Stimulated activated naive CD8-positive, alpha-beta T cell treated with anti-CD3 and anti-CD28 coated beads, Interleukin-15, Interleukin-2, amounts not matched to agents 100 ng/mL and 50 ng/mL, for 24 hours (primary cell): ENCODE data around the gene NOS1AP.
"Not testable (repeated sequence)": the region's sequence is repeated elsewhere in the genome, so short reads cannot be mapped to it uniquely, and the experiment has no call there.

Experiments
- H3K27ac Mint-ChIP-seq: one replicate; pipeline ENCODE4 v1.8.0; 2021; ENCODE audit warnings: mild to moderate bottlenecking, mixed read lengths
- H3K27me3 Mint-ChIP-seq: one replicate; pipeline ENCODE4 v1.8.0; 2021; ENCODE audit warnings: mixed read lengths
- H3K36me3 Mint-ChIP-seq: one replicate; pipeline ENCODE4 v1.8.0; 2021; ENCODE audit warnings: low read depth, mixed read lengths
- H3K4me1 Mint-ChIP-seq: one replicate; pipeline ENCODE4 v1.8.0; 2021; ENCODE audit warnings: low read depth, mixed read lengths
- H3K4me3 Mint-ChIP-seq: one replicate; pipeline ENCODE4 v1.8.0; 2021; ENCODE audit warnings: mild to moderate bottlenecking, mixed read lengths
- H3K9me3 Mint-ChIP-seq: one replicate; pipeline ENCODE4 v1.8.0; 2021; ENCODE audit warnings: mixed read lengths

Gene NOS1AP

GRCh38 chr1:162040001-162040400 is 29.5 kb upstream of the NOS1AP start:
- Mint-ChIP-seq H3K27ac (no peak overlapping the region), H3K27me3 (peaks cover 15% of the 10 kb centered on the region), H3K36me3 (no peaks in the 10 kb centered on the region), H3K4me3 (no peak overlapping the region), H3K4me1 (peaks cover 5% of the 10 kb centered on the region), H3K9me3 (no peaks in the 10 kb centered on the region)

GRCh38 chr1:162040657-162041056 is 28.8 kb upstream of the NOS1AP start:
- Mint-ChIP-seq H3K4me3 (no peak overlapping the region), H3K4me1 (no peaks in the 10 kb centered on the region), H3K27ac (no peak overlapping the region)

GRCh38 chr1:162042361-162042760 is 27.1 kb upstream of the NOS1AP start:
- peaks cover 19% of the 10 kb centered on the region for H3K27me3 Mint-ChIP-seq
- no peaks in the 10 kb centered on the region for H3K9me3 Mint-ChIP-seq
- H3K4me1 Mint-ChIP-seq: no peaks in the 10 kb centered on the region
- H3K4me3 Mint-ChIP-seq: no peak overlapping the region
- H3K36me3 Mint-ChIP-seq: no peaks in the 10 kb centered on the region
- H3K27ac Mint-ChIP-seq: no peak overlapping the region

More at GRCh38 chr1:162040657-162041056, 28.8 kb upstream of the NOS1AP start:
- Mint-ChIP-seq H3K36me3 (no peaks in the 10 kb centered on the region), H3K9me3 (no peaks in the 10 kb centered on the region), H3K27me3 (peaks cover 16% of the 10 kb centered on the region)

- Mint-ChIP-seq H3K9me3 (no peaks in the 10 kb centered on the region), H3K4me1 (no peaks in the 10 kb centered on the region), H3K36me3 (no peaks in the 10 kb centered on the region), H3K27me3 (peaks cover 11% of the 10 kb centered on the region), H3K27ac (no peak overlapping the region), H3K4me3 (no peak overlapping the region)
These were observed 22.6 kb upstream of the NOS1AP start for GRCh38 chr1:162046921-162047320.

- not testable (repeated sequence) for H3K27ac Mint-ChIP-seq
These were observed 15.5 kb upstream of the NOS1AP start for GRCh38 chr1:162053949-162054348.

GRCh38 chr1:162055062-162055461 is 14.4 kb upstream of the NOS1AP start:
- Mint-ChIP-seq H3K4me3 (no peak overlapping the region), H3K4me1 (no peaks in the 10 kb centered on the region), H3K27me3 (peaks cover 8% of the 10 kb centered on the region), H3K27ac (no peak overlapping the region), H3K36me3 (no peaks in the 10 kb centered on the region), H3K9me3 (no peaks in the 10 kb centered on the region)

More at GRCh38 chr1:162053949-162054348, 15.5 kb upstream of the NOS1AP start:
- not testable (repeated sequence) for H3K4me1 Mint-ChIP-seq, H3K9me3 Mint-ChIP-seq, H3K4me3 Mint-ChIP-seq, H3K36me3 Mint-ChIP-seq, H3K27me3 Mint-ChIP-seq

- peaks cover 8% of the 10 kb centered on the region for H3K27me3 Mint-ChIP-seq
- H3K36me3 Mint-ChIP-seq: no peaks in the 10 kb centered on the region
- no peaks in the 10 kb centered on the region for H3K9me3 Mint-ChIP-seq
- no peak overlapping the region for H3K27ac Mint-ChIP-seq
- H3K4me1 Mint-ChIP-seq: no peaks in the 10 kb centered on the region
- no peak overlapping the region for H3K4me3 Mint-ChIP-seq
These were observed 13.4 kb upstream of the NOS1AP start for GRCh38 chr1:162056043-162056442.

GRCh38 chr1:162056579-162056978 is 12.9 kb upstream of the NOS1AP start:
- H3K4me1 Mint-ChIP-seq: no peaks in the 10 kb centered on the region
- no peak overlapping the region for H3K27ac Mint-ChIP-seq
- no peaks in the 10 kb centered on the region for H3K36me3 Mint-ChIP-seq
- no peaks in the 10 kb centered on the region for H3K9me3 Mint-ChIP-seq
- no peak overlapping the region for H3K4me3 Mint-ChIP-seq
- peaks cover 8% of the 10 kb centered on the region for H3K27me3 Mint-ChIP-seq

- no peaks in the 10 kb centered on the region for H3K36me3 Mint-ChIP-seq
- H3K4me3 Mint-ChIP-seq: no peak overlapping the region
- no peaks in the 10 kb centered on the region for H3K9me3 Mint-ChIP-seq
- H3K27ac Mint-ChIP-seq: no peak overlapping the region
- H3K4me1 Mint-ChIP-seq: no peaks in the 10 kb centered on the region
- peaks cover 27% of the 10 kb centered on the region for H3K27me3 Mint-ChIP-seq
These were observed 9.8 kb upstream of the NOS1AP start for GRCh38 chr1:162059721-162060120.

GRCh38 chr1:162060314-162060713 is 9.2 kb upstream of the NOS1AP start:
- H3K27ac Mint-ChIP-seq: no peak overlapping the region
- no peaks in the 10 kb centered on the region for H3K36me3 Mint-ChIP-seq
- peaks cover 31% of the 10 kb centered on the region for H3K27me3 Mint-ChIP-seq
- H3K9me3 Mint-ChIP-seq: no peaks in the 10 kb centered on the region
- no peaks in the 10 kb centered on the region for H3K4me1 Mint-ChIP-seq
- no peak overlapping the region for H3K4me3 Mint-ChIP-seq

- peaks cover 37% of the 10 kb centered on the region for H3K27me3 Mint-ChIP-seq
- no peaks in the 10 kb centered on the region for H3K9me3 Mint-ChIP-seq
- H3K4me3 Mint-ChIP-seq: no peak overlapping the region
- no peaks in the 10 kb centered on the region for H3K36me3 Mint-ChIP-seq
- H3K4me1 Mint-ChIP-seq: no peaks in the 10 kb centered on the region
- no peak overlapping the region for H3K27ac Mint-ChIP-seq
These were observed 6.9 kb upstream of the NOS1AP start for GRCh38 chr1:162062542-162063015.

- Mint-ChIP-seq H3K27me3 (peaks cover 53% of the 10 kb centered on the region), H3K4me3 (no peak overlapping the region), H3K9me3 (no peaks in the 10 kb centered on the region), H3K27ac (no peak overlapping the region), H3K4me1 (no peaks in the 10 kb centered on the region), H3K36me3 (no peaks in the 10 kb centered on the region)
These were observed 4.5 kb upstream of the NOS1AP start for GRCh38 chr1:162065016-162065415.

GRCh38 chr1:162066836-162067235 is 2.7 kb upstream of the NOS1AP start:
- peaks cover 65% of the 10 kb centered on the region for H3K27me3 Mint-ChIP-seq
- H3K36me3 Mint-ChIP-seq, H3K27ac Mint-ChIP-seq, H3K4me1 Mint-ChIP-seq, H3K4me3 Mint-ChIP-seq, H3K9me3 Mint-ChIP-seq: not testable (repeated sequence)

GRCh38 chr1:162067466-162067865 is 2.0 kb upstream of the NOS1AP start:
- Mint-ChIP-seq H3K4me3 (no peak overlapping the region), H3K27ac (no peak overlapping the region), H3K4me1 (peaks cover 4% of the 10 kb centered on the region), H3K36me3 (no peaks in the 10 kb centered on the region), H3K9me3 (no peaks in the 10 kb centered on the region), H3K27me3 (peaks cover 68% of the 10 kb centered on the region)

GRCh38 chr1:162068301-162068700 is 1.2 kb upstream of the NOS1AP start:
- Mint-ChIP-seq H3K36me3 (no peaks in the 10 kb centered on the region), H3K9me3 (no peaks in the 10 kb centered on the region), H3K27me3 (peaks cover 67% of the 10 kb centered on the region), H3K4me3 (no peak overlapping the region), H3K27ac (no peak overlapping the region), H3K4me1 (peaks cover 4% of the 10 kb centered on the region)

GRCh38 chr1:162070094-162070748 is 730 bp downstream of the NOS1AP start:
- Mint-ChIP-seq H3K27ac (no peak overlapping the region), H3K36me3 (no peaks in the 10 kb centered on the region), H3K4me3 (peak overlapping the region; percentile 73), H3K4me1 (peaks cover 4% of the 10 kb centered on the region), H3K27me3 (peaks cover 69% of the 10 kb centered on the region), H3K9me3 (no peaks in the 10 kb centered on the region)
